Esophagus mucosa (tissue), 1 donor: ENCODE measurements around the gene GAB1. TPM values are rescaled to one million over a fixed set of nuclear protein-coding genes. Genes with fewer than 3 reads are reported as not detected.

ENCODE experiments used
- ATAC-seq: fragments of 200-7000 bp; cut with Tn5 transposase; one replicate; pipeline ENCODE4 v1.9.1; 2020
- total RNA-seq: library from RNA; stranded (reverse); gene quantifications from one replicate; pipeline ENCODE4 v1.2.4, GENCODE V29; 2023
- donor health status: DM: yes; HTN: yes; CAD: no.

Gene GAB1
- total RNA-seq, 1 donor from 2014 or later = 30.2 TPM

GRCh38 chr4:143390764-143391163 is 54.1 kb downstream of the GAB1 start:
- no peak for ATAC-seq

- ATAC-seq = no peak
Measured at GRCh38 chr4:143391261-143391660, 54.6 kb downstream of the GAB1 start.

GRCh38 chr4:143391895-143392294 is 55.2 kb downstream of the GAB1 start:
- ATAC-seq = no peak

GRCh38 chr4:143393195-143393594 is 56.5 kb downstream of the GAB1 start:
- no peak for ATAC-seq

- no peak for ATAC-seq
Measured at GRCh38 chr4:143394739-143395453, 58.2 kb downstream of the GAB1 start.

- no peak for ATAC-seq
Measured at GRCh38 chr4:143396695-143397094, 60.0 kb downstream of the GAB1 start.

GRCh38 chr4:143397335-143397734 is 60.7 kb downstream of the GAB1 start:
- no peak for ATAC-seq

GRCh38 chr4:143397887-143398286 is 61.2 kb downstream of the GAB1 start:
- ATAC-seq = no peak

- ATAC-seq = peak; percentile 56
Measured at GRCh38 chr4:143399113-143399949, 62.7 kb downstream of the GAB1 start.

- ATAC-seq = no peak
Measured at GRCh38 chr4:143400082-143400481, 63.4 kb downstream of the GAB1 start.

GRCh38 chr4:143402776-143403552 is 66.3 kb downstream of the GAB1 start:
- no peak for ATAC-seq

- no peak for ATAC-seq
Measured at GRCh38 chr4:143403553-143403820, 66.8 kb downstream of the GAB1 start.

- ATAC-seq = no peak
Measured at GRCh38 chr4:143404555-143404954, 67.9 kb downstream of the GAB1 start.

GRCh38 chr4:143405075-143405730 is 68.5 kb downstream of the GAB1 start:
- ATAC-seq = no peak

GRCh38 chr4:143406523-143406922 is 69.8 kb downstream of the GAB1 start:
- peak; percentile 22 for ATAC-seq

GRCh38 chr4:143407474-143407873 is 70.8 kb downstream of the GAB1 start:
- no peak for ATAC-seq

- ATAC-seq = no peak
Measured at GRCh38 chr4:143407888-143408287, 71.2 kb downstream of the GAB1 start.

GRCh38 chr4:143410015-143410414 is 73.3 kb downstream of the GAB1 start:
- no peak for ATAC-seq

GRCh38 chr4:143411527-143412419 is 75.1 kb downstream of the GAB1 start:
- ATAC-seq = no peak

- ATAC-seq = no peak
Measured at GRCh38 chr4:143412420-143412758, 75.7 kb downstream of the GAB1 start.

GRCh38 chr4:143417679-143418403 is 81.2 kb downstream of the GAB1 start:
- ATAC-seq = no peak
